Neural cell (in vitro differentiated cells): ENCODE data around the gene PNKD. TPM values are rescaled to one million over a fixed set of nuclear protein-coding genes. Genes with fewer than 3 reads are reported as not detected.

Source experiments
- H2AFZ ChIP-seq: fragments of 200-600, 300-800 bp; sonication (generic), shearing (Covaris generic); 2 replicates; pipeline ENCODE4 v1.6.0; 2014; ENCODE audit warnings: low read depth, mild to moderate bottlenecking, antibody characterized with exemption, low read length, moderate library complexity
- H3F3A ChIP-seq: fragments of 200-600 bp; shearing (Covaris generic); 2 replicates; pipeline ENCODE4 v1.6.1; 2016; ENCODE audit warnings: mild to moderate bottlenecking, moderate library complexity, mixed read lengths, antibody characterized with exemption, low read length; ENCODE audit not compliant: insufficient read depth, poor library complexity, severe bottlenecking
- H3K27ac ChIP-seq: fragments of 200-600, 300-800 bp; sonication (generic), shearing (Covaris generic); 2 replicates; pipeline ENCODE4 v1.5.1; 2014; ENCODE audit warnings: mild to moderate bottlenecking, low read length, moderate library complexity
- H3K27me3 ChIP-seq: fragments of 300-800, 200-600 bp; sonication (generic), shearing (Covaris generic); 2 replicates; pipeline ENCODE4 v1.6.0; 2014; ENCODE audit warnings: mild to moderate bottlenecking, low read depth, low read length, moderate library complexity; ENCODE audit not compliant: insufficient read depth
- H3K36me3 ChIP-seq: fragments of 300-800, 200-600 bp; sonication (generic), shearing (Covaris generic); 2 replicates; pipeline ENCODE4 v1.5.1; 2014; ENCODE audit warnings: mild to moderate bottlenecking, antibody characterized with exemption, low read length, moderate library complexity; ENCODE audit not compliant: insufficient read depth
- H3K4me2 ChIP-seq: fragments of 300-800, 200-600 bp; sonication (generic), shearing (Covaris generic); 2 replicates; pipeline ENCODE4 v1.6.0; 2014; ENCODE audit warnings: mild to moderate bottlenecking, low read length
- H3K4me3 ChIP-seq: fragments of 300-800, 200-600 bp; sonication (generic), shearing (Covaris generic); 2 replicates; pipeline ENCODE4 v1.5.1; 2014; ENCODE audit warnings: mild to moderate bottlenecking, low read length, moderate library complexity
- H3K79me2 ChIP-seq: fragments of 200-600 bp; shearing (Covaris generic); replicated peaks from 2 replicates; pipeline ENCODE4 v1.6.0; 2014; ENCODE audit warnings: mild to moderate bottlenecking, low read length, moderate library complexity; ENCODE audit not compliant: insufficient read depth
- H3K9ac ChIP-seq: fragments of 300-800, 200-600 bp; sonication (generic), shearing (Covaris generic); 2 replicates; pipeline ENCODE4 v1.6.1; 2016; ENCODE audit warnings: mild to moderate bottlenecking, low read length, mixed read lengths
- H3K9me2 ChIP-seq: fragments of 200-600 bp; shearing (Covaris generic); 2 replicates; pipeline ENCODE4 v1.6.1; 2016; ENCODE audit warnings: mild to moderate bottlenecking, low read length, mixed read lengths; ENCODE audit not compliant: insufficient read depth
- H3K9me3 ChIP-seq: fragments of 200-600, 300-800 bp; sonication (generic), shearing (Covaris generic); 2 replicates; pipeline ENCODE4 v1.6.1; 2016; ENCODE audit warnings: mild to moderate bottlenecking, mixed run types, low read length, moderate library complexity, mixed read lengths
- H4K20me1 ChIP-seq: fragments of 200-600 bp; shearing (Covaris generic); 2 replicates; pipeline ENCODE4 v1.6.1; 2016; ENCODE audit warnings: mild to moderate bottlenecking, mixed run types; ENCODE audit not compliant: insufficient read depth
- CTCF ChIP-seq: fragments of 450-650 bp; IDR thresholded peaks from 2 replicates; pipeline ENCODE4 v1.5.1; 2014; ENCODE audit warnings: antibody characterized with exemption, mild to moderate bottlenecking, moderate library complexity; ENCODE audit not compliant: poor library complexity, severe bottlenecking
- EP300 ChIP-seq: fragments of 450-650 bp; conservative IDR thresholded peaks from 2 replicates; pipeline ENCODE4 v1.6.1; 2014; ENCODE audit warnings: antibody characterized with exemption, mild to moderate bottlenecking, moderate library complexity; ENCODE audit not compliant: poor library complexity, severe bottlenecking
- EZH2 ChIP-seq: fragments of 200-600, 300-800 bp; shearing (Covaris generic), sonication (generic); IDR thresholded peaks from 2 replicates; pipeline ENCODE4 v1.6.1; 2014; ENCODE audit warnings: antibody characterized with exemption, low read length, borderline replicate concordance, mild to moderate bottlenecking; ENCODE audit not compliant: insufficient read depth, poor library complexity, severe bottlenecking
- MXI1 ChIP-seq: fragments of 450-650 bp; conservative IDR thresholded peaks from 2 replicates; pipeline ENCODE4 v1.6.1; 2014; ENCODE audit warnings: antibody characterized with exemption, mild to moderate bottlenecking; ENCODE audit not compliant: poor library complexity, severe bottlenecking
- POLR2AphosphoS5 ChIP-seq: IDR thresholded peaks from 2 replicates; pipeline ENCODE4 v1.6.1; 2012
- RAD21 ChIP-seq: fragments of 450-650 bp; conservative IDR thresholded peaks from 2 replicates; pipeline ENCODE4 v1.6.1; 2014; ENCODE audit warnings: antibody characterized with exemption, mild to moderate bottlenecking, moderate library complexity
- REST ChIP-seq: IDR thresholded peaks from 2 replicates; pipeline ENCODE4 v1.6.1; 2012; ENCODE audit warnings: borderline replicate concordance
- SMC3 ChIP-seq: fragments of 450-650 bp; conservative IDR thresholded peaks from 2 replicates; pipeline ENCODE4 v1.6.1; 2014; ENCODE audit warnings: antibody characterized with exemption, mild to moderate bottlenecking, moderate library complexity; ENCODE audit not compliant: poor library complexity
- TAF1 ChIP-seq: IDR thresholded peaks from 2 replicates; pipeline ENCODE4 v1.6.1; 2012; ENCODE audit warnings: low read depth
- polyA plus RNA-seq: library from polyadenylated mRNA; depleted of rRNA; stranded (reverse); fragments of >200 nt; gene quantifications from 2 replicates; pipeline ENCODE4 v1.2.3, GENCODE V29; 2014

PNKD gene
- polyA plus RNA-seq, 1 donor from 2014 or later, result 59.7 TPM

GRCh38 chr2:218375212-218375611 is 104.9 kb downstream of the PNKD start:
- no peak overlapping the region for H3K27ac ChIP-seq
- H3K4me3 ChIP-seq, result no peak overlapping the region
- H3K9ac ChIP-seq, result no peak overlapping the region
- H3K9me3 ChIP-seq, result no peaks in the 10 kb centered on the region
- H3F3A ChIP-seq, result no peaks in the 10 kb centered on the region
- H3K27me3 ChIP-seq, result no peaks in the 10 kb centered on the region
- H3K9me2 ChIP-seq, result no peaks in the 10 kb centered on the region
- H4K20me1 ChIP-seq, result no peaks in the 10 kb centered on the region
- H3K79me2 ChIP-seq, result no peaks in the 10 kb centered on the region
- H3K36me3 ChIP-seq, result no peaks in the 10 kb centered on the region
- TF ChIP-seq EZH2 (no peak), CTCF (no peak), SMC3 (no peak), TAF1 (no peak), RAD21 (no peak), MXI1 (no peak), EP300 (no peak), POLR2AphosphoS5 (no peak), REST (no peak)
- H2AFZ ChIP-seq, result no peak overlapping the region
- H3K4me2 ChIP-seq, result no peak overlapping the region

GRCh38 chr2:218378053-218378452 is 107.7 kb downstream of the PNKD start:
- Histone ChIP-seq H3K27me3 (no peaks in the 10 kb centered on the region), H3F3A (no peaks in the 10 kb centered on the region), H3K4me3 (no peak overlapping the region), H3K9ac (no peak overlapping the region), H3K36me3 (no peaks in the 10 kb centered on the region), H3K27ac (no peak overlapping the region), H3K9me2 (no peaks in the 10 kb centered on the region), H4K20me1 (no peaks in the 10 kb centered on the region), H3K79me2 (no peaks in the 10 kb centered on the region), H3K4me2 (no peak overlapping the region), H3K9me3 (no peaks in the 10 kb centered on the region), H2AFZ (no peak overlapping the region)
- TF ChIP-seq MXI1, result no peak
- no peak for TF ChIP-seq POLR2AphosphoS5
- no peak for TF ChIP-seq SMC3

GRCh38 chr2:218381916-218382366 is 111.6 kb downstream of the PNKD start, which contains the start of gene SLC11A1:
Gene SLC11A1 (plus strand): TSS chr2:218382273. CDS start chr2:218382369, 96 bp downstream.
- no peak within 1 kb of the TSS for H3K4me2 ChIP-seq
- TF ChIP-seq EP300, result no peak
- no peak for TF ChIP-seq EZH2
- TF ChIP-seq TAF1, result no peak
- no peak for TF ChIP-seq POLR2AphosphoS5
- TF ChIP-seq RAD21, result no peak
- TF ChIP-seq SMC3, result no peak
- TF ChIP-seq CTCF, result no peak
- no peak for TF ChIP-seq MXI1
- no peak for TF ChIP-seq REST
- H2AFZ ChIP-seq, result no peak within 1 kb of the TSS
- no peak within 1 kb of the TSS for H3K27ac ChIP-seq
- no peaks in the 10 kb centered on the region for H3K36me3 ChIP-seq
- peaks cover 2% of the 10 kb centered on the region for H3K27me3 ChIP-seq
- no peaks in the 10 kb centered on the region for H4K20me1 ChIP-seq
- no peaks in the 10 kb centered on the region for H3K9me3 ChIP-seq
- H3K9ac ChIP-seq, result no peak within 1 kb of the TSS
- no peaks in the 10 kb centered on the region for H3K9me2 ChIP-seq
- no peaks in the 10 kb centered on the region for H3K79me2 ChIP-seq
- no peaks in the 10 kb centered on the region for H3F3A ChIP-seq
- no peak within 1 kb of the TSS for H3K4me3 ChIP-seq
